T-helper 2 cell treated with Interferon-gamma antibody and Interleukin-4, amounts not matched to agents 5 μg/mL and 100 μg/mL, for 36 hours (primary cell): ENCODE results near the gene DDX31.

Experiments
- DNase-seq: peaks from one replicate; pipeline ENCODE4 v3.0.0; 2021; ENCODE audit warnings: low spot score
- H3K27ac Mint-ChIP-seq: one replicate; pipeline ENCODE4 v1.8.0; 2021; ENCODE audit warnings: mild to moderate bottlenecking, mixed read lengths
- H3K27me3 Mint-ChIP-seq: one replicate; pipeline ENCODE4 v1.8.0; 2021; ENCODE audit warnings: low read depth, mixed read lengths
- H3K36me3 Mint-ChIP-seq: one replicate; pipeline ENCODE4 v1.8.0; 2021; ENCODE audit warnings: low read depth, mixed read lengths
- H3K4me1 Mint-ChIP-seq: one replicate; pipeline ENCODE4 v1.8.0; 2021; ENCODE audit warnings: low read depth, mixed read lengths
- H3K4me3 Mint-ChIP-seq: one replicate; pipeline ENCODE4 v1.8.0; 2022; ENCODE audit warnings: mild to moderate bottlenecking, moderate library complexity, mixed read lengths
- H3K9me3 Mint-ChIP-seq: one replicate; pipeline ENCODE4 v1.8.0; 2021; ENCODE audit warnings: mixed read lengths

Gene DDX31

DNA sequence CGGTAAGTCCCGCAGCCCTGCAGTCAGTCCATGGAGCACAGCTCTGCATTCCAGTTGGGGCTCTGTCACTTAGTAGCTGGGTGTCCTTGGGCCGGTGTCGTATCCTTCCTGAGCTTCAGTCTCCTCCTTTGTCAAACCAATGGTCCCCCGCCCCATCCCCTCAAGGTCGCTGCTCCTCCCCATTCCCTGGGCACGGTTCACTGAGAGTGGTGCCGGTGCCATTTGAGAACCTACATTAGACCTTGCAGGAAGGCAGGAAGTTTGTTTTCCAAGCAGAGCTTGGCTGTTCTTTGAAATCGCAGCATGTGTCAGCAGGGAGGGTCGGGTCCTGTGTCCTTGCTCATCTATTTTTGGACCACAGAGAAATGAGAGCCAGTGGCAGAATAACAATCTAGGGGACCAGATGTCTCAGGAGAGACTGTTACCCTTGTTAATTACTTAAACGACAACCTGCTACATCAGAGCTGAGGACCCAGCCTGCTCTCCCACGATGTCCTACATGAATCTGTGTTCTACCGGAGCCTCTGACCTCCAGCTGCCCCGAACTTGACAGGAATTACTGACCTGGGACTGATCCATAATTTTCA, 109.1 kb downstream of the DDX31 start:
- Mint-ChIP-seq H3K9me3 (no peaks in the 10 kb centered on the region), H3K4me3 (no peak overlapping the region)
- no peak for DNase-seq

DNA sequence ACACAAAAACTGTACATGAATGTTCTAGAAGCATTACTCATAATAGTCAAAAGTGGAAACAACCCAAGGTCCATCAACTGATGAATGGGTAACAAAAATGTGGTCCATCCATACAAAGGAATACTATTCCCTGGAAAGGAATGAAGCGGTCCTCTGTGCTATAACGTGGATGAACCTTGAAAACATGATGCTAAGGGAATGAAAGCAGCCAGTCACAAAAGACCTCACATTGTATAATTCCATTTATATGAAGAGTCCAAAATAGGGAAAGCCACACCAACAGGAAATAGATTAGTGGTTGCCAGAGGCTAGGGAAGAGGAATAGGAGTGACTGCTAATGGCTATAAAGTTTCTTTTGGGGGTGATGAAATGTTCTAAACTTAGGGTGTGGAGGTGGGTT, 110.1 kb downstream of the DDX31 start:
- no peak for DNase-seq
- Mint-ChIP-seq H3K9me3 (no peaks in the 10 kb centered on the region), H3K36me3 (no peaks in the 10 kb centered on the region), H3K27me3 (peaks cover 14% of the 10 kb centered on the region), H3K4me1 (no peaks in the 10 kb centered on the region), H3K4me3 (no peak overlapping the region), H3K27ac (no peak overlapping the region)

More for the DNA sequence above, 109.1 kb downstream of the DDX31 start:
- Mint-ChIP-seq H3K36me3 (no peaks in the 10 kb centered on the region), H3K27ac (no peak overlapping the region), H3K4me1 (no peaks in the 10 kb centered on the region), H3K27me3 (peaks cover 14% of the 10 kb centered on the region)

DNA sequence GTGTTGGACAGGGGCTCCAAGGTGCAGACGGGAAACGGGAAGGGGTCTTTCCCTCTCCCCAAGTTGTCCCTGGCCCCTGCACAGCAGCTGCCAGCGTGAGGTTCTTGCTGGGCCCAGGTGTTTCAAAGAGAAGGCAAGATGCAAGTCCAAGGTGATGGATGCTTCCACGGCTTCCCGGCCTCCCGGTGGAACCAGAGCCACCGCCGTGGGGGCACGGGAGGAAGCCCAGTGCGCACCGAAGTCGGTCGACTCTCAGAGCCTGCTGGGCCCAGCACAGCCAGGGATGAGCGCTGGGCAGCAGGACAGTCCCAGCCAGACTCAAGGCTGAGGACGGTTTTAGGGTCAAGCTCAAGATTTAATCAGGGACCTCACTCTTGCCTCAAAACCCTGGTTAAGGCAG, 112.6 kb downstream of the DDX31 start:
- no peak for DNase-seq
- no peak overlapping the region for H3K4me3 Mint-ChIP-seq
- H3K27me3 Mint-ChIP-seq = peaks cover 12% of the 10 kb centered on the region
- H3K27ac Mint-ChIP-seq = no peak overlapping the region
- H3K36me3 Mint-ChIP-seq = no peaks in the 10 kb centered on the region
- no peaks in the 10 kb centered on the region for H3K4me1 Mint-ChIP-seq
- H3K9me3 Mint-ChIP-seq = no peaks in the 10 kb centered on the region

DNA sequence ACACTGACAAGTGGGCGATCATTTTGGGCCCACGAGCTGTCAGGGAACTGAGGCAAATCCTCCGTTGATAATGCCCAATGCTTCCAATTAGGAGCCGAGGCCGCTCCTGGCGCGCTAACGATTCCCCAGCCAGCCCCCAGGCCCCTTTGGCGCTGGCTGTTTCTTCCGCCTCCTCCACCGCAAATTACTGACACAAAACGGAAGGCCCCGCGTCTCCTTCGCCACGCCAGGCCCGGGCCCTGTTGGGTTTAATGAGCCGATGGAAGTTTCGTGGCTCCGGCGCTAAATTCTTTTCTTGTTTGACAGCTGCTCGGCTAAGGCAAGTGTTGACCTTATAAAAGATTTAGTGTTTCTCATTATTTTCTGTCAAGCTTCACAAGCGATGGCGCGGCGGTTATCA, 113.1 kb downstream of the DDX31 start:
- Mint-ChIP-seq H3K27ac (no peak overlapping the region), H3K9me3 (no peaks in the 10 kb centered on the region), H3K36me3 (no peaks in the 10 kb centered on the region), H3K4me3 (no peak overlapping the region), H3K27me3 (peaks cover 10% of the 10 kb centered on the region), H3K4me1 (no peaks in the 10 kb centered on the region)
- no peak for DNase-seq

DNA sequence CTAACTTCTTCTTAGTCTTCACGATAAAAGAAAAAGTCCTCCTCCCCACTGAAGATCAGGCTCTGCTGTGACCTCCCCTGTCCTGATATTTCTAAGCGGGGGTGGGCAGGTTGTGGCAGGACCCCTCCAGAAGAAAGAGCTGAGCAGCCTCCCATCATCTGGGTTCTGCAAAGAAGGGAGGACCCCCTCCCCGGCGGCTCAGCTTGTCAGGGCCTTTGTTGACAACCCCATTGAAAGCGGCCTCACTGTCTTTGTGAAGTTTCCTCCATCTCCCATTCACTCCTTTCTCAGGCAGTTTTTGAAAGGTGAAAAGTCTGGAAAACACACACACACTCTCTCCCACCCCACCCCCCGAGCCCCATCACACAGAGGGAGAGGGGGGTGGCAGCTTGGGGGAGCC, 113.5 kb downstream of the DDX31 start:
- no peaks in the 10 kb centered on the region for H3K9me3 Mint-ChIP-seq
- no peak overlapping the region for H3K27ac Mint-ChIP-seq
- H3K4me1 Mint-ChIP-seq = no peaks in the 10 kb centered on the region
- no peak for DNase-seq
- peaks cover 10% of the 10 kb centered on the region for H3K27me3 Mint-ChIP-seq
- H3K4me3 Mint-ChIP-seq = no peak overlapping the region
- H3K36me3 Mint-ChIP-seq = no peaks in the 10 kb centered on the region

DNA sequence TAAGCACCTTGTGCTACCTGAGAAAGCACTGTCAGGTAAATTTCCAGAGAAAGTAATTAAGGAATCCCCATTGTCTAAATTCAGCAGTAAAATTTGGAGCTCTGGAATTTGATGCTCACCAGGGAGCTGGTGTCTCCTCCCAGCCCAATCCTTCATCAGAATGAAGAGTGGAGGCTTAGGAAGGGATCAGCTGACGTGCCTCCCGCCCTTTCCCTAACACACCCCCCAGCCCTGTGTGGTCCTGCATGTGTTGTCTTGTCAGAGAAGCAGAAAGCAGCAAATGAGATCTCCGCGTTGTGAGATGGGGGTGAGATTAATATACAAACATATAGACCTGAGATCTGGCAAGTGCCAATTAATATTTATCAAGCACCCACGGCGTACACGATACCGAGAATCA, 114.3 kb downstream of the DDX31 start:
- H3K4me3 Mint-ChIP-seq = no peak overlapping the region
- no peaks in the 10 kb centered on the region for H3K36me3 Mint-ChIP-seq
- H3K27ac Mint-ChIP-seq = no peak overlapping the region
- peaks cover 8% of the 10 kb centered on the region for H3K27me3 Mint-ChIP-seq
- no peaks in the 10 kb centered on the region for H3K9me3 Mint-ChIP-seq
- no peak for DNase-seq
- H3K4me1 Mint-ChIP-seq = no peaks in the 10 kb centered on the region

DNA sequence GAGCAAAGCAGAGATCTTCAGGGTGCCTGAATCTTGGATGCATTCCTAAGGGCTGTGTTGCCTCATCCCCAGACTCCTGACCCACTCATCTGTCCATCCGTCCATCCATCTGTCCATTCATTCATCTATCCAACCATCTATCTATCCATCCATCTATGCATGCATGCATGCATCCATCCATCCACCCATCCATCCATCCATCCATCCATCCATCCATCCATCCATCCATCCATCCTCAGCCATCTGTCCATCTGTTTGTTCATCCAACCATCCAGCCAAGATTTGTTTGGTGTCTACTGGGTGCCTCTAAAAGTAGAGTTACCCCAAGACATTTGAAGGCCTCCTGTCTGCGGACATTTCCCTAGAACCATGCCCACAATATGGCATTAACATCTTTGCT, 115.0 kb downstream of the DDX31 start:
- H3K36me3 Mint-ChIP-seq = no peaks in the 10 kb centered on the region
- no peaks in the 10 kb centered on the region for H3K4me1 Mint-ChIP-seq
- peaks cover 5% of the 10 kb centered on the region for H3K27me3 Mint-ChIP-seq
- H3K27ac Mint-ChIP-seq = no peak overlapping the region
- DNase-seq = no peak
- no peaks in the 10 kb centered on the region for H3K9me3 Mint-ChIP-seq
- H3K4me3 Mint-ChIP-seq = no peak overlapping the region

DNA sequence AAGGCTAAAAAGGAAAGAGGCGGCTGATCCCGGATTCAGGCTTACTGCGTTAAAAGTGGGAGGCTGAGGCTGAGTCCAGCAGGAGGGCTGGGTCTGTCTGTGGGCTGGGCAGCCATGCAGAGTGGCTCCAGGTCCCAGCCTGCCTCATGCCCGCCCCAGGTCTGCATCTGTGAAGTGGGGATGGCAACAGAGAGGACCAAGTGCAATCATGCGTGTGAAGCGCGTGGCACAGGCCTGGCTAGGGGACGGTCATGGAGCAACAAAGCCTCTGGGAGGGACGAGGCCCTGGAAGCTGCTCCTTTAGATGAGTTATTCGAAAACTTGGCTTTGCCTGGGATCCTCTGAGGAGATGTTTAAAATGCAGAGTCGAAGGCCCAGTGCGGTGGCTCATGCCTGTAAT, 117.7 kb downstream of the DDX31 start:
- no peaks in the 10 kb centered on the region for H3K27me3 Mint-ChIP-seq
- no peak overlapping the region for H3K27ac Mint-ChIP-seq
- H3K36me3 Mint-ChIP-seq = no peaks in the 10 kb centered on the region
- no peak for DNase-seq
- H3K4me3 Mint-ChIP-seq = no peak overlapping the region
- no peaks in the 10 kb centered on the region for H3K4me1 Mint-ChIP-seq
- H3K9me3 Mint-ChIP-seq = no peaks in the 10 kb centered on the region

DNA sequence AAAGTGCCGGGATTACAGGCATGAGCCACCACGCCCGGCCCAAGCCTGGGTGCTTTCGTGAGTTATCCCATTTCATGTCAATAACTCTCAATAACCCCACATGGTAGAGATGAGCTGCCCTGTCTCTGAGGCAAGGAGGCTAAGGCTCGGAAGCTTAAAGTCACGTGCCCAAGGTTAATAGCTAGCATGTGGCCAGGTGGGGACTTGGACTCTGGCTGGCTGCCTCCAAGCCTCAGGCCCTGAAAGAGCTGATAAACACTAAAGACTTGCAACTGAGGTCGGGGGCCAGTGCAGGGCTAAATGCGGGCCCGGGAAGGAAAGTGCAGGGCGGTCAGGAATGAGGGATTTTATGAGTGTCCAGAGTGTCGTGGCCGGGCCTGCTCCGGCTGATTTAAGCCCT, 118.2 kb downstream of the DDX31 start:
- Mint-ChIP-seq H3K27ac (no peak overlapping the region), H3K9me3 (no peaks in the 10 kb centered on the region), H3K4me1 (no peaks in the 10 kb centered on the region), H3K4me3 (no peak overlapping the region), H3K27me3 (no peaks in the 10 kb centered on the region), H3K36me3 (no peaks in the 10 kb centered on the region)
- no peak for DNase-seq

DNA sequence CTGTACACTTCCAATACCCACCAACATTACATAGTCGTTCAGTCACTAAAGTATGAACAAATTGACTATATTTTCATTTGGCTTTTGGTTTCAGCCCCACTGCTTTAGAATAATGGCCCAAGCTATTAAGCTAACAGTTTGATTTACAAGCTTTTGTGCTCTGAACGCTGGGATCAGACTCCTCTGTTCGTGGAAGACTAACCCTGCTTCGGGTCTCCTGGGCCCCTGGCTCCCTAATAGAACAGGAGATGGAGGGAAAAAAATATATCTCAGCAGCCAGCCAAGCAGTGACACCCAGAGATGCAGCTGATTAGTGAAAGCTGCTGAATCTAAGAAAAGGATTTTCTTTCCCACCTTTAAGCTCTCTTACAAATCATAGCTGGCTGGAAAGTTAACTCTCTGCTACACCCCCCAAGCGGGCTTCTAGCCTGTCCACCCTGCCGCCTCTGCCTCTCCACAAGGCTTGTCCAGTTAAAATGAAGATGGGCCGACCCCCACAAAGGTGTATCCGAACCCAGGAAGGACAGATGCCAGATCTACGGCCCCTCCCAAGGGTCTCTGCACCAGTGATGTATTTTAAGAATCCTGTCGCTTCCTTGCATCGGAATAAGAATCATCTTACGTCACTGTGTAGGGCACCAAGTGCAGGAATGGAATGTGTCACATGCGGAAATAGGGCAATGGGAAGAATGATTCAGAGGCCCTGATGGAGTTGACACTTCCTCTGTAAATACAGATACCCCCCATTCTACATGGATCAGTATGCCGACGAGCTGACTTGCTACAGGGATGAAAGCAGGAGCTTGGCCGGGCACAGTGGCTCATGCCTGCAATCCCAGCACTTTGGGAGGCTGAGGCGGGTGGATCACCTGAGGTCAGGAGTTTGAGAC, 120.8 kb downstream of the DDX31 start:
- no peaks in the 10 kb centered on the region for H3K36me3 Mint-ChIP-seq
- H3K27me3 Mint-ChIP-seq = peaks cover 6% of the 10 kb centered on the region
- H3K9me3 Mint-ChIP-seq = no peaks in the 10 kb centered on the region
- no peaks in the 10 kb centered on the region for H3K4me1 Mint-ChIP-seq
- H3K27ac Mint-ChIP-seq = no peak overlapping the region
- H3K4me3 Mint-ChIP-seq = no peak overlapping the region
- DNase-seq = no peak

DNA sequence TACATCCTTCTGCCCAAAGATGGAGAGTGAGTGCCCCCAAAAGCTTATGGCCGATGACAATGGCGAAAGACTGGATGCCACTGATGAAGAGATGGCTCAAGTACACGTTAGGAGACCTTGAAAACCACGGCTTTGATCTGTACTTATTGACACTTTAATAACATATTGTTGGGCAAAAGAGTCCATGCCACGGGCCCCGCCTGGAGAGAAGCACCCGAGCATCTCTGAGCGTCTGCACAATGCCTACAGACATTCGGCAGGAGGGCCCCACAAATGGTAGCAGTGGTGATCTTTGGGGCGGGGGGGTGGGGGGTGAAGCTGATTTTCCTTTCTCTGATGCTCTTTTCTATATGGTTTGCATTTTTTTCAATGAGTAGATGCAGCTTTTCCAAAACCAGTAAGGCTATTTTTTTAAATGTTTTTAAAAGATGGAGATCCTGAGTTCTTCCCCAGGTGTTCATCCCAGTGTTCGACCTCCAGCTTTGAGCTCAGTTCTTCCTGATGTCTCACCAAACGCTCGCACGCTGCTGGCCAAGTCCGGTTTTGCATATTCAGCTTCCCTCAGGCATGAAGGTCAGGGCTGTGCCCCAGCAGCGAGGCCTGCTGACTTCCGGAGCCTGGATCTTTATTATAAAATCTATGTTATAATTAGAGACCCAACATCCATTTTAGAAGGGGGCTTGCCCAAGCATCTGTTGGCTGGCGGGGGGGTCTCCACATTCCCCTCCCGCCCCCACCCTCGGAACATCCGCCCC, 121.6 kb downstream of the DDX31 start:
- no peak for DNase-seq
- Mint-ChIP-seq H3K36me3 (no peaks in the 10 kb centered on the region), H3K4me1 (no peaks in the 10 kb centered on the region), H3K27me3 (peaks cover 6% of the 10 kb centered on the region), H3K27ac (no peak overlapping the region), H3K9me3 (no peaks in the 10 kb centered on the region), H3K4me3 (no peak overlapping the region)

DNA sequence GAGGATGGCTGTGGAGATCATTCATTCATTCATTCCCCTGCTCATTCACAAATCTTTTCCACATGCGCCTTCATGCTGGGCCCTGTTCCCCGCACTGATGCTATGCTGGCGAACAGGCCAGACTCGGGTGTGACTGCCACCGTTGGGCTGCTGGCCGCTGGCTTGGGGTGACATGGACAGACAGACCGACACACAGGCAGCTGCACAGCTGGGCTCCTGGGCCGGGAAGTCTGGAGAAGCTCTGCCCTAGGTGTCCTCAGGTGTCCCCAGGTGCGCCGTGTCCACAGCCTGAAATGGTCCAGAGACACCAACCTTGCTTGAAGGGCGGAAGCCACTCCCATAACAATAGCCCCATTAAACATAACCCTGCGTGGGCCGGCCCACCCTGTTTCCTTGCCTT, 122.3 kb downstream of the DDX31 start:
- H3K36me3 Mint-ChIP-seq = no peaks in the 10 kb centered on the region
- no peaks in the 10 kb centered on the region for H3K9me3 Mint-ChIP-seq
- H3K27me3 Mint-ChIP-seq = peaks cover 6% of the 10 kb centered on the region
- H3K4me3 Mint-ChIP-seq = no peak overlapping the region
- no peak overlapping the region for H3K27ac Mint-ChIP-seq
- DNase-seq = no peak
- no peaks in the 10 kb centered on the region for H3K4me1 Mint-ChIP-seq

DNA sequence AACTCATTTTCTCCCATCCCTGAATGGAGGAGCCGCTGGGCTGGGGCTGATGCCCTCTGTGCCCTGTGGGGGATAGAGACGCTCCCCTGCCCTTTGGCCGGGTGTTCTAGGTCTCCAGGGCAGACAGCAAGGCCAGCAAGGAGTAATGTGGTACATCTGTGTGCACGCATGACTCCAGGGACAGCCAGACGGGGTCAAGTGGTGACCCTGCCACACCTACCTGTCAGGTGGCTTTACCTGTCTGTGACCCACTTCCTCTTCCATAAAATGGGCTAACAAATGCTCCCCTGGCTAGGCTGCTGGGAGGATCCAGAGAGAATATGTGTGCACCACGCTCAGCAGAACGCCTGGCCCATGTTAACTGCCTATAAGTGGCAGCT, 122.7 kb downstream of the DDX31 start:
- DNase-seq = no peak
- no peaks in the 10 kb centered on the region for H3K36me3 Mint-ChIP-seq
- peaks cover 6% of the 10 kb centered on the region for H3K27me3 Mint-ChIP-seq
- no peak overlapping the region for H3K27ac Mint-ChIP-seq
- H3K9me3 Mint-ChIP-seq = no peaks in the 10 kb centered on the region
- H3K4me3 Mint-ChIP-seq = no peak overlapping the region
- no peaks in the 10 kb centered on the region for H3K4me1 Mint-ChIP-seq
